GM12878 (cell line): ENCODE results near the gene ACTRT3. TPM values are rescaled to one million over a fixed set of nuclear protein-coding genes. Genes with fewer than 3 reads are reported as not detected.

Source experiments
- ATAC-seq: fragments of 200-7000 bp; cut with Tn5 transposase; 3 replicates; pipeline ENCODE4 v1.9.1; 2020; ENCODE audit warnings: mild to moderate bottlenecking, moderate library complexity
- BruUV-seq: library from RNA; stranded (reverse); fragments of 400-500 nt; replicated peaks from 2 replicates; lab custom pipeline; 2021; lab: Mats Ljungman, UMichigan
- CTCF ChIA-PET: fragments of 300-600 bp; sonication (Branson Sonifier 250); formaldehyde crosslinking; extraction: SDS; loops from one replicate; lab custom pipeline; 2021; ENCODE audit warnings: inconsistent platforms; lab: Yijun Ruan, JAX
- POLR2A ChIA-PET: fragments of 350-600 bp; formaldehyde crosslinking; extraction: SDS; loops from one replicate; lab custom pipeline; 2021; ENCODE audit warnings: inconsistent platforms; lab: Charles Lee
- RAD21 ChIA-PET: fragments of 300-600 bp; sonication (Branson Sonifier 250); formaldehyde crosslinking; loops from one replicate; lab custom pipeline; 2023; ENCODE audit warnings: antibody characterized with exemption; ENCODE audit not compliant: unreplicated experiment; lab: Charles Lee
- SMC1A ChIA-PET: fragments of 300-600 bp; sonication (Branson Sonifier 250); formaldehyde crosslinking; loops from one replicate; lab custom pipeline; 2023; ENCODE audit not compliant: unreplicated experiment, uncharacterized antibody; lab: Charles Lee
- DNase-seq: peaks from one replicate; pipeline ENCODE4 v3.0.0-alpha.2; 2011; ENCODE audit warnings: low read depth, low spot score
- FAIRE-seq: peaks from 3 replicates; lab custom pipeline; 2011; peaks lifted over from hg19 to GRCh38; lab: Jason Lieb, UNC
- H2AFZ ChIP-seq: 2 replicates; pipeline ENCODE4 v1.6.0; 2011; ENCODE audit warnings: low read depth, low read length, control low read depth; ENCODE audit not compliant: control insufficient read depth
- H3K27ac ChIP-seq: 2 replicates; pipeline ENCODE4 v1.5.1; 2011; ENCODE audit warnings: control low read depth; ENCODE audit not compliant: control insufficient read depth, insufficient read depth
- H3K27me3 ChIP-seq, 2 experiments: replicated peaks in 1 of 2; 2 replicates each; pipeline versions ENCODE4 v1.6.0 to v1.6.1; 2011; ENCODE audit warnings: low read length in 1 of 2; ENCODE audit not compliant: control insufficient read depth in 2 of 2, insufficient read depth in 2 of 2
- H3K36me3 ChIP-seq, 2 experiments: 2 replicates each; pipeline ENCODE4 v1.5.1; 2011; ENCODE audit warnings: low read length in 1 of 2; ENCODE audit not compliant: control insufficient read depth in 2 of 2, insufficient read depth in 2 of 2
- H3K4me1 ChIP-seq: 2 replicates; pipeline ENCODE4 v1.6.1; 2011; ENCODE audit warnings: mild to moderate bottlenecking, low read length, moderate library complexity, mixed read lengths; ENCODE audit not compliant: control insufficient read depth, insufficient read depth
- H3K4me2 ChIP-seq: 2 replicates; pipeline ENCODE4 v1.6.0; 2011; ENCODE audit warnings: control low read depth; ENCODE audit not compliant: control insufficient read depth, insufficient read depth
- H3K4me3 ChIP-seq: fragments of 200-600 bp; sonication (generic); 2 replicates; pipeline ENCODE4 v1.5.1; 2016
- H3K79me2 ChIP-seq: 2 replicates; pipeline ENCODE4 v1.6.0; 2011; ENCODE audit warnings: low read length; ENCODE audit not compliant: control insufficient read depth, insufficient read depth
- H3K9ac ChIP-seq: 2 replicates; pipeline ENCODE4 v1.8.0; 2011; ENCODE audit warnings: low read length, control low read depth, mixed read lengths; ENCODE audit not compliant: control insufficient read depth, insufficient read depth
- H3K9me3 ChIP-seq: replicated peaks from 3 replicates; pipeline ENCODE4 v1.5.1; 2011; ENCODE audit warnings: mild to moderate bottlenecking, low read length; ENCODE audit not compliant: control insufficient read depth, insufficient read depth
- H4K20me1 ChIP-seq: 2 replicates; pipeline ENCODE4 v1.6.0; 2011; ENCODE audit not compliant: control insufficient read depth, insufficient read depth
- BCLAF1 ChIP-seq: fragments of 450-650 bp; IDR thresholded peaks from 2 replicates; pipeline ENCODE4 v1.6.1; 2017; ENCODE audit warnings: antibody characterized with exemption, mild to moderate bottlenecking, moderate library complexity
- CEBPB ChIP-seq, 2 experiments: fragments of 150-350 bp in 1 of 2; IDR thresholded peaks; 2 replicates each; pipeline ENCODE4 v1.6.1; 2012 to 2014; ENCODE audit warnings: low read depth in 2 of 2, low read length in 2 of 2, borderline replicate concordance in 1 of 2, inconsistent platforms in 1 of 2
- E4F1 ChIP-seq: fragments of 450-650 bp; IDR thresholded peaks from 2 replicates; pipeline ENCODE4 v1.6.1; 2018; ENCODE audit warnings: borderline replicate concordance, mild to moderate bottlenecking; ENCODE audit not compliant: partially characterized antibody
- KLF5 ChIP-seq: fragments of 450-650 bp; IDR thresholded peaks from 2 replicates; pipeline ENCODE4 v1.6.1; 2014; ENCODE audit warnings: mild to moderate bottlenecking; ENCODE audit not compliant: partially characterized antibody
- NKRF ChIP-seq: fragments of 450-650 bp; conservative IDR thresholded peaks from 2 replicates; pipeline ENCODE4 v1.6.1; 2017; ENCODE audit warnings: mild to moderate bottlenecking, moderate library complexity
- PBX3 ChIP-seq: IDR thresholded peaks from 2 replicates; pipeline ENCODE4 v1.6.1; 2011; ENCODE audit warnings: mild to moderate bottlenecking, low read depth, low read length, moderate library complexity; ENCODE audit not compliant: insufficient replicate concordance
- SUPT20H ChIP-seq: IDR thresholded peaks from 2 replicates; pipeline ENCODE4 v1.6.1; 2011; ENCODE audit warnings: low read depth, mild to moderate bottlenecking, low read length, moderate library complexity, borderline replicate concordance; ENCODE audit not compliant: control insufficient read depth
- ZNF687 ChIP-seq: fragments of 450-650 bp; IDR thresholded peaks from 2 replicates; pipeline ENCODE4 v1.6.1; 2017; ENCODE audit warnings: mild to moderate bottlenecking, moderate library complexity
- ZZZ3 ChIP-seq: IDR thresholded peaks from 2 replicates; pipeline ENCODE4 v1.6.1; 2011; ENCODE audit warnings: low read depth; ENCODE audit not compliant: control insufficient read depth, insufficient read length
- WGBS: methylation state at CpG from one replicate; pipeline ENCODE4 v1.1.6; 2016; ENCODE audit warnings: low lambda C conversion rate; ENCODE audit not compliant: insufficient replicate concordance, insufficient coverage; ENCODE audit errors: missing lambda C conversion rate; 5-methylcytosine and 5-hydroxymethylcytosine counted together
- in situ Hi-C: fragments of 300-500 bp; cut with MboI; formaldehyde crosslinking; loops from 9 replicates; pipeline ENCODE4 v1.14.3; 2018; ENCODE audit warnings: mixed read lengths
- intact Hi-C: fragments of 100-400 bp; cut with micrococcal nuclease; formaldehyde crosslinking; loops from one replicate; pipeline ENCODE4 v1.14.2; 2022; ENCODE audit not compliant: unreplicated experiment
- polyA plus RNA-seq, 11 experiments: library from polyadenylated mRNA; depleted of rRNA in 4 of 11; unstranded in 6 of 11; stranded (reverse) in 5 of 11; fragments of >200 nt; fragmentation: Nextera tagmentation in 4 of 11; fragmentation: Illumina TruSeq in 1 of 11; extraction: Ambion mirVana in 4 of 11; extraction: Trizol in 1 of 11; gene quantifications; 1 replicate in 1 of 11; 2 replicates in 10 of 11; pipeline versions ENCODE4 v1.2.1 to v1.2.3, GENCODE V29; 2011 to 2016; ENCODE audit warnings: inconsistent platforms in 2 of 11, missing spikeins in 2 of 11, low read depth in 1 of 11
- total RNA-seq, 4 experiments: library from RNA; depleted of rRNA in 3 of 4; stranded (reverse); fragments of >200 nt in 3 of 4; fragmentation: Illumina TruSeq in 1 of 4; extraction: Trizol in 1 of 4; gene quantifications; 2 replicates each; pipeline versions ENCODE4 v1.2.1 to v1.2.3, GENCODE V29; 2013 to 2021

The ACTRT3 gene
- total and polyA plus RNA-seq, 10 of the 15 experiments (the other 5 are each of a cell fraction or from before 2014, with no cell fraction given): 0.02 to 0.58 (median 0.11) TPM; not detected in 1

- no peak for DNase-seq
- Histone ChIP-seq H3K36me3 (no peaks in the 10 kb centered on the region), H2AFZ (no peak overlapping the region), H3K9me3 (no peaks in the 10 kb centered on the region), H3K4me1 (peaks cover 4% of the 10 kb centered on the region; the same call in 1 of the 2 replicates), H3K27me3 (0 out of 4 replicates have a peak, but pooled peaks cover 0 to 2% of the 10 kb centered on the region in 2 experiments), H4K20me1 (no peaks in the 10 kb centered on the region), H3K79me2 (no peaks in the 10 kb centered on the region), H3K9ac (no peak overlapping the region), H3K4me2 (no peak overlapping the region), H3K27ac (no peak overlapping the region), H3K4me3 (no peak overlapping the region)
- ATAC-seq: no peak
- FAIRE-seq: no peak
- in situ Hi-C loops (no loop called here), intact Hi-C loops (no loop called here)
- POLR2A ChIA-PET: no interaction called here
- no TSS peak for BruUV-seq
- SMC1A ChIA-PET: no interaction called here
- CTCF ChIA-PET: no interaction called here
- RAD21 ChIA-PET: no interaction called here
- 61% methylated on average over 2 of the region's 2 CpGs for WGBS
- no peak for TF ChIP-seq ZNF687
- TF ChIP-seq BCLAF1: no peak
- no peak for TF ChIP-seq E4F1
- no peak for TF ChIP-seq KLF5
- TF ChIP-seq PBX3: no peak
- no peak for TF ChIP-seq CEBPB (IDR thresholded peaks at IDR 0.05; ENCODE audit: borderline replicate concordance in 1 of 2, low read depth in 2 of 2, low read length in 2 of 2)
- TF ChIP-seq NKRF: no peak
- no peak for TF ChIP-seq ZZZ3
- no peak for TF ChIP-seq SUPT20H
These were observed 17.5 kb downstream of the ACTRT3 start for GRCh38 chr3:169751875-169752274.
